SH-SY5Y (cell line): Measurements from ENCODE around the gene TRIM17.

Experiments used
- GATA2 ChIP-seq: IDR thresholded peaks from 2 replicates; pipeline ENCODE4 v1.6.1; 2011; ENCODE audit warnings: mild to moderate bottlenecking, low read depth, low read length
- GATA3 ChIP-seq: IDR thresholded peaks from 2 replicates; pipeline ENCODE4 v1.6.1; 2011; ENCODE audit warnings: low read depth, mild to moderate bottlenecking, low read length, moderate library complexity

DNA sequence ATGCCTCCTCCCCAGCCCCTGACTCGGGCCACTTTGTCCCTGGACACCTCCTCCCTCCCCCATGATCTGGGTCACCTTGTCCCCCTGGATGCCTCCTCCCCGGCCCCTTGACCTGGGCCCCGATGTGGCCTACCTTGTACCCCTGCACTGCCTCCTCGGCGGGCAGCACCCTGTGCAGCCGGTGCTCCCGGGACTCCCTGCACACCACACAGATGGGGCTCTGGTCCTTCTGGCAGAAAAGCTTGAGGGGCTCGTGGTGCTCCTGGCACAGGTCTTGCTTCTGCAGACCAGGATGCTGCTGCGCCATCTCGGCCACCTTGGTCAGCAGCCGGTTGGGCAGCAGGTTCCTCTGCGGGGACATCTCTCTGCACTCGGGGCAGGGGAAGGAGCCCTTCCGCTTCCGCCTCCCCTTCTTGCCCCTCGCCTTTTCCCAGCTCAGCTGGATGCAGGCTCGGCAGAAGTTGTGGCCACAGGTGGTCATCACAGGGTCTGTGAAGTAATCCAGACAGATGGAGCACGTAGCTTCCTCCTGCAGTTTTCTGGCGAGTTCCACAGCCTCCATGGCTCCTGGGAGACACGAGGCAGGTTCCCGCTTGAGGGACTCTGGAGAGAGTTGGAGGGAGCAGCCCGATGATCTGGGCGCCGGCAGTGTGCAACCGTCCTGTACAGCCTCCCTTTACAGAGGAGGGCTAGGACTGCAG is 2.0 kb downstream of the TRIM17 start:
- TF ChIP-seq GATA3 (no peak), GATA2 (no peak)
